OCI-LY3 (cell line): ENCODE data around the gene NSG2.

ENCODE experiments used
- EZH2phosphoT487 ChIP-seq: fragments of 200-600 bp; shearing (Covaris generic); IDR thresholded peaks from 2 replicates; pipeline ENCODE4 v1.6.1; 2018; ENCODE audit warnings: antibody characterized with exemption, mixed run types, low read depth
- TF ChIP-seq, protein P1 (sequence below): fragments of 200-600, 300-600 bp; sonication (generic); IDR thresholded peaks from 2 replicates; pipeline ENCODE4 v1.5.1; 2014; ENCODE audit warnings: antibody characterized with exemption, low read length, low read depth

DNA sequence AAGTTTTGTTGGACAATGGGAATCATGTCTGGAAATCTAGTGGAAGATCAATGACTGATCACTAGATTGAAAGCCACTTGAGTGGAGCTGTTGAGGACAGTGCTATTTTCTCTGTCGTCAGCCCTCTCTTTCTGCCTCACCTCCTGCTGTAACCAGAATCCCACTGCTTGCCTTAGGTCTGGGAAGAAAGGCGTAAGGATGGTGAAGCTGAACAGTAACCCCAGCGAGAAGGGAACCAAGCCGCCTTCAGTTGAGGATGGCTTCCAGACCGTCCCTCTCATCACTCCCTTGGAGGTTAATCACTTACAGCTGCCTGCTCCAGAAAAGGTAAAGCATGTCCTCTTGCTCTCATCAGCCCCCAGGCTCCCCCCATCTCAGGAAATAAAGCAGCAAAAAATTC lies 1.1 kb downstream of the NSG2 start:
- TF ChIP-seq, protein P1, sequence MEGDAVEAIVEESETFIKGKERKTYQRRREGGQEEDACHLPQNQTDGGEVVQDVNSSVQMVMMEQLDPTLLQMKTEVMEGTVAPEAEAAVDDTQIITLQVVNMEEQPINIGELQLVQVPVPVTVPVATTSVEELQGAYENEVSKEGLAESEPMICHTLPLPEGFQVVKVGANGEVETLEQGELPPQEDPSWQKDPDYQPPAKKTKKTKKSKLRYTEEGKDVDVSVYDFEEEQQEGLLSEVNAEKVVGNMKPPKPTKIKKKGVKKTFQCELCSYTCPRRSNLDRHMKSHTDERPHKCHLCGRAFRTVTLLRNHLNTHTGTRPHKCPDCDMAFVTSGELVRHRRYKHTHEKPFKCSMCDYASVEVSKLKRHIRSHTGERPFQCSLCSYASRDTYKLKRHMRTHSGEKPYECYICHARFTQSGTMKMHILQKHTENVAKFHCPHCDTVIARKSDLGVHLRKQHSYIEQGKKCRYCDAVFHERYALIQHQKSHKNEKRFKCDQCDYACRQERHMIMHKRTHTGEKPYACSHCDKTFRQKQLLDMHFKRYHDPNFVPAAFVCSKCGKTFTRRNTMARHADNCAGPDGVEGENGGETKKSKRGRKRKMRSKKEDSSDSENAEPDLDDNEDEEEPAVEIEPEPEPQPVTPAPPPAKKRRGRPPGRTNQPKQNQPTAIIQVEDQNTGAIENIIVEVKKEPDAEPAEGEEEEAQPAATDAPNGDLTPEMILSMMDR: no peak
- TF ChIP-seq EZH2phosphoT487: no peak
